Measurements from ENCODE around the gene RALGPS1.

Gene RALGPS1

DNA sequence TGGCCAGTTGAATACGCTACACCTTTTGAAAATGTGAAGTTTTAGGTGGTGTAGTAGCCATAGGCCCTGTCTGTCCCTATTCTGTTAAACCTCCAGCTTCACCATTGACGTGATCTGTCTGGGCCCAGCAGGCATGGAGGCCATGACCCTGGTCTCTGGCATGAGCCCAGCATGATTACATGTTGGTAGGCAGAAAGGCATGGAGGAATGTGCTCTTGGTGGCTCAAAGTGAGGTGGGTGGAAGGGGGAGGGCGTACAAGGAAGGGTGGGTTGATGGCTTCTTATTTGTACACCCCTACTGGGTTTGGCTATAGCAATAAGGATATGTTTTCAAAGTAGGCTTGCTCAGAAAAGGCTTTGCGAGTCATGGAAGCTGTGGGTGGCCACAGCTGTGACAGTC lies 23.7 kb downstream of the RALGPS1 start:
- DNase-seq (ENCODE audit: low read depth) = no peak
- H3K4me3 ChIP-seq (ENCODE audit: low read length) = no peak overlapping the region
- TF ChIP-seq, protein P1, sequence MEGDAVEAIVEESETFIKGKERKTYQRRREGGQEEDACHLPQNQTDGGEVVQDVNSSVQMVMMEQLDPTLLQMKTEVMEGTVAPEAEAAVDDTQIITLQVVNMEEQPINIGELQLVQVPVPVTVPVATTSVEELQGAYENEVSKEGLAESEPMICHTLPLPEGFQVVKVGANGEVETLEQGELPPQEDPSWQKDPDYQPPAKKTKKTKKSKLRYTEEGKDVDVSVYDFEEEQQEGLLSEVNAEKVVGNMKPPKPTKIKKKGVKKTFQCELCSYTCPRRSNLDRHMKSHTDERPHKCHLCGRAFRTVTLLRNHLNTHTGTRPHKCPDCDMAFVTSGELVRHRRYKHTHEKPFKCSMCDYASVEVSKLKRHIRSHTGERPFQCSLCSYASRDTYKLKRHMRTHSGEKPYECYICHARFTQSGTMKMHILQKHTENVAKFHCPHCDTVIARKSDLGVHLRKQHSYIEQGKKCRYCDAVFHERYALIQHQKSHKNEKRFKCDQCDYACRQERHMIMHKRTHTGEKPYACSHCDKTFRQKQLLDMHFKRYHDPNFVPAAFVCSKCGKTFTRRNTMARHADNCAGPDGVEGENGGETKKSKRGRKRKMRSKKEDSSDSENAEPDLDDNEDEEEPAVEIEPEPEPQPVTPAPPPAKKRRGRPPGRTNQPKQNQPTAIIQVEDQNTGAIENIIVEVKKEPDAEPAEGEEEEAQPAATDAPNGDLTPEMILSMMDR (conservative IDR thresholded peaks at IDR 0.05; ENCODE audit: low read length) = no peak

DNA sequence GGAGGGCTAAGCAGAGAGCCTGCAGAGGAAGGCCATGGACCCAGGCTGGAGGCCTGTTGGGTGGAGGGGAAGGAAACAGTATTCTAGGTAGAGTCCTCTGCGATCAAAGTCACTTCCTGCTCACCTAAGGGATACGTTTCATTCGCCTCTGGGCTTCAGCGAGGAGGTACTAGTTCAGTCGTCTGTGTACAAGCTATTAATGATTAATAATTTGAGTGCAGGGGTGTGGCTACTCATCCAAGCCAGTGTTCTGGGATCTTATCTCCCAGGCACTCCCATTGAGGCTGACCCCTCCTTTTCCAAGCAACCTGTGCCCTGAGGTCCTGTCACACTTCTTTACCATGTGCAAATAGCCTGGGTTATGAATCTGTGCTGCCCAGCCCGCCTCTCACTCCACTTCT lies 25.2 kb downstream of the RALGPS1 start:
- H3K4me3 ChIP-seq (ENCODE audit: low read length) = no peak overlapping the region
- TF ChIP-seq, protein P1 (conservative IDR thresholded peaks at IDR 0.05; ENCODE audit: low read length) = no peak
- DNase-seq (ENCODE audit: low read depth) = no peak

DNA sequence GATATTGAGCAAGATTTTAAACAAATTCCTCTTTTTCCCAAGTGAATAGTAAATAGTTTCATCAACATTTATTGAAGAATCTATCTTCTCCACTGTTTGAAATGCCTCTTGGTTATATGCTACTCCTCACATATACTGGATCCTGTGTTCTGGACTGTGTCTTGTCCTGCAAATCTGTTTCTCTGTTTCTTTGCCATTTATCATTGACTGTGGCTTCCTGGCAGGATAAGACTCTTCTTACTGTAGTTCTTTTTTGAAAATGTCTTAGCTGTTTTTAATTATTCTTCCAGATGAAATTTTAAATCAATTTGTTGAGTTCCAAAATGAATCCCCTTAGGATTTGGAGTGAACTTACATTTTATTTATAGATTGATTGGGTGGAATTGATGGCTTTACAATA lies 27.8 kb downstream of the RALGPS1 start:
- H3K4me3 ChIP-seq (ENCODE audit: low read length) = no peak overlapping the region
- TF ChIP-seq, protein P1 (conservative IDR thresholded peaks at IDR 0.05; ENCODE audit: low read length) = no peak
- DNase-seq (ENCODE audit: low read depth) = no peak

DNA sequence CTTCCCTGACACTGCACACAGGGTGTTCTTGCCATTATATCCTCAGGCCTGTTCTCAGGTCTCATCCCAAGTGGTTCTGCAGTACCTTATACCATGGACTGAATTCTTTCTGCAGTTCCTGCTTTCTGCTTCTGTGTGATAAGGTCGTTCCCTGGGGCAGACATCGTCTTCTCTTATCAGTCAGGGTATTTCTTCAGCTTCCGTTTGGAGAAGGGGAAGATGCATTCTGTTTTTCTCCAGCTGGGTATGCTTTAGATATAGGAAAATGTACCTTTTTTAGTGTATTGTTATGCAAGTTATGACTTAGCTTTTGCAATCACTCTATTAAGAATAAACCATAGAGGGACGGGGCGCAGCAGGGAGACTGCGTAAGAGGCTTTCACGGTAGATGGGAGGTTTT lies 31.1 kb downstream of the RALGPS1 start:
- TF ChIP-seq, protein P1 (conservative IDR thresholded peaks at IDR 0.05; ENCODE audit: low read length) = no peak
- DNase-seq (ENCODE audit: low read depth) = no peak
- no peak overlapping the region for H3K4me3 ChIP-seq (ENCODE audit: low read length)

DNA sequence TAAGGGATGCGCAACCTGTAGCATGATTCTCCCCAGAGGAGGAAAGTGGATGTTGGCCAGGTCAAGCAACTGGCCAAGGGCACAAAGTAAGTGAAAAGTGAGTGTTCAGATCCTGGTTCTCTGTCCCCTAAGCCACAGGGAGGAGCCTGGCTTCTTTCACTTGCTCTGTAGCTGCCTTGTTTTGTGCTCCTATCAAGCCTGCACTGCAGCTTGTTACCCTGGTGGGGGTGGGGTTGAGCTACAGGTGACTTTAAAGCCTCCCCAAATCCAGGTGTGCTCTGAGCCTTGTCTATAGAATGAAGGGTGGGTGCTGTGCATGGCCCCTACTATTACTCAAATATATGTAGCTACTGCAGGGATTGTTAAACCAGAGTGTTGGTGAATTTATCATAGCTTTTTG lies 32.9 kb downstream of the RALGPS1 start:
- TF ChIP-seq, protein P1 (conservative IDR thresholded peaks at IDR 0.05; ENCODE audit: low read length) = no peak
- no peak overlapping the region for H3K4me3 ChIP-seq (ENCODE audit: low read length)
- no peak for DNase-seq (ENCODE audit: low read depth)

DNA sequence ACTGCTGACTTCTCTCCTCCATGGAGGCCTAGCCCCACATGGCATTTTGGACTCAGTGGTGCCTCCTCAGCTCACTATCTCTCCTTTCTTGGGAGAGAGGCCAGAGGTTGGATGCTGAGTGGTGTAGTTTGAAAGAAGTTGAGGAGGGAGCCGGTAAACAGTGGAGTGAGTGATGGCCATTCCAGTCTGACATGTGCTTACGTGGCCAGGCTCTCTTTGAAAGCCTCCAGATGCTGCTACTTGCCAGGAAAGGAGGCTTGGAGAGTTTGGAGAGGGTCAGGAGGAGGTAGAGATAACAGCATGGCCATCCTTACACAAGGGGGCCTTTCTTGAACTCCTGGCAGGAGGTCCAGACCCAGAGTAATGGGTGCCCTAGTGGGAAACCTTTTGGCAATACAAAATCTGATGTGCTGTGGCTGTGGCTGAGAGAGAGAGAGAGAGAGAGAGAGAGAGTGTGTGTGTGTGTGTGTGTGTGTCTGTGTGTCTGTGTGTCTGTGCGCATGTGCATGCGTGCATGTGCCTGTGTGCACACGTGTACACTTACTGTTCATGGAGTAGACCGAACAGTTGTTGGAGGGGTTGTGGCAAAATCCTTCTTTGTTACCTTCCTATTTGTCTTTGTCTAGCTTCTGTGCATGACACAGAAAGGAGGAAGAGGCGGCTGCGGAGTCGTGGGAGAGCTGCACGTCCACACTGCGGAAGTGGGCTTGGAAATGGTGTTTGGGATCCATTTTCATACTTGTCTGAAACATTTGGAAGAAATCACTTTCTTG lies 37.8 kb downstream of the RALGPS1 start:
- TF ChIP-seq, protein P1 (conservative IDR thresholded peaks at IDR 0.05; ENCODE audit: low read length) = no peak
- H3K4me3 ChIP-seq (ENCODE audit: low read length) = no peak overlapping the region
- peak; percentile 37 for DNase-seq (ENCODE audit: low read depth)

DNA sequence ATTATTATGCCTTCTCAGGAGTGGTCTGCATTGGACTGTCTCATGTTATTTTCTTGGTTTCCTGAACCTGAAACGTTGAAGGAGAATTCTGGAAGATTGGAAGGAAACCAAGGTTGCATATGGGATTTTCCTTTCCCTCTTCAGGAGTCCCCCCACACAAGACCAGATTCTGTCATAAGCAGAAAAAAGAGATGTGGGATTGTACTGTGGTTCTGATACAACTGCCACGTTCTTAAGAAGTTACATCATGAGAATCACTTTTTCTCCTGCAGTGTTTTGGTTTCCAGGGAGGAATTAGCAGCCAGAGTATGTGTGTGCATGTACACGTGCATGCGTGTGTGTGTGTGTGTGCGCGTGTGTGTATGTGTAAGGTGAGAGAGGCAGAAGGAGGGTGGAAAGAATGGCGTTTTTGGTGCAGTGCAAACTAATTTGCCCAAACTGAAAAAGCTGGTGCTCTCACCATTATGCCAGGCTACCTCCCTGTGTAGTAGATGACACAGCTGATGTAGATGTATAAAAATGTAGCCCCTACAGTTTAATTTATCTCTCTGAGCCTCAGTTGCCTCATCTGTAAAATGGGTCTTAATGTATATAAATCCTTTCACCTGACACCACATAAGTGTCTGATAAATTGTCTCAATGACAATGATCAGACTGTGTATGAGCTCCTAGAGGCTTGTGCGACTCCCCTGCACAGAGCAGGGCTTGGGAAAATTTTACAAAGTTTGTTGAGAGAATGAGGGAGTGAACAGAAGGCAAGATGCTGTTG lies 38.6 kb downstream of the RALGPS1 start:
- TF ChIP-seq, protein P1 (conservative IDR thresholded peaks at IDR 0.05; ENCODE audit: low read length) = no peak
- DNase-seq (ENCODE audit: low read depth) = peak; percentile 76
- H3K4me3 ChIP-seq (ENCODE audit: low read length) = no peak overlapping the region
